ENCODE results near the gene OPCML.

GRCh38 chr11:132846075-132846474 is 686.2 kb downstream of the OPCML start:
- TF ChIP-seq POLR2AphosphoS5 (IDR thresholded peaks at IDR 0.05) (no peak), POLR2A (IDR thresholded peaks at IDR 0.05) (no peak)

Measured in prostate gland (tissue), 1 donor.